Measurements from ENCODE around the gene NCOA7.

GRCh38 chr6:125939791-125940190 lies 149.0 kb downstream of the NCOA7 start:
- TF ChIP-seq CTCF (IDR thresholded peaks at IDR 0.05) = no peak
- TF ChIP-seq TCF7L2 (IDR thresholded peaks at IDR 0.05; ENCODE audit: low read depth, low read length) = no peak
- TF ChIP-seq POLR2AphosphoS5 (IDR thresholded peaks at IDR 0.05; ENCODE audit: low read depth, low read length) = no peak
- TF ChIP-seq SIN3A (IDR thresholded peaks at IDR 0.05; ENCODE audit: borderline replicate concordance, insufficient read depth, low read depth, low read length) = no peak
- TF ChIP-seq REST (IDR thresholded peaks at IDR 0.05; ENCODE audit: insufficient read depth in 1 of 2, low read depth in 2 of 2, low read length in 1 of 2) = no peak

Measured in Panc1 (cell line).